ENCODE data around the gene TAF4B. TPM values are rescaled to one million over a fixed set of nuclear protein-coding genes. Genes with fewer than 3 reads are reported as not detected.
"Not testable (repeated sequence)": the region's sequence is repeated elsewhere in the genome, so short reads cannot be mapped to it uniquely, and the experiment has no call there.

Gene TAF4B
- total RNA-seq, 2 experiments from 2014 or later, result 50.1 to 52.3 TPM

DNA sequence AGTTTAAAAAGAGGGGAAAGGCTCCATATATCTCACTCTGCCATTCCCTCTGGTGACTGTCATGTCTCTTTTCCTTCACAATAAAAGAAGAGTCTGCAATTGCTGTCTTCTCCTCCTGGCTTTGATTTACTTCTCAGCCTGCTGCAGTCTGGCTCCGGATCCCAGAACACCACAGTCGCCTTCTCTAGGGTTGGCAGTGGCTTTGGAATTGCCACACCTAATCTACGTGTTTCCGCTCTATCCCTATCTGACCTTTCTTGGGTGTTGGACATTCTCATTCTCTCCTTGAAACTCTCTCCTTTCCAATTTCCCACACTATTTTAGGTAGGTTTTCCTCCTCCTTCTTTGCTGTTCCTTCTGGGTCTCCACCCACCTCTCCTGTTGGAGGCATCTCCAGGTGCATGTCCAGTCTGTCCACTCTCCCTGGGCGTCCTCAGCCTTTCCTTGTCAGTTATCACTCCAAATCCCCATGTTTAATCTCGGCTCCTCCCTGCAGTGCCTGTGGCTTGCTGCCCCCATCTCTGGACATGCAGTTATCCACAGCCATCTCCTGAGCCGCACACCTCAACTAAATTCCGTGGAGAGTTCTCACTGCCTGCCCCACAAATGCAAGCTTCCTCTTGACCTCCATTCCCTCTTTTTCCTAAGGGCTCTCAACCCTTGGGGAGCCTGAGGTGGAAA, 209.3 kb downstream of the TAF4B start:
- Histone ChIP-seq H3K79me2 (ENCODE audit: insufficient read depth, low read depth, low read length) (no peaks in the 10 kb centered on the region), H3K9me2 (ENCODE audit: insufficient read depth, low read length) (no peaks in the 10 kb centered on the region), H2AFZ (ENCODE audit: low read length) (no peak overlapping the region), H3K27ac (ENCODE audit: low read depth, low read length, poor library complexity, severe bottlenecking) (no peak overlapping the region), H3K36me3 (ENCODE audit: insufficient read depth, low read length) (no peaks in the 10 kb centered on the region), H3K4me3 (ENCODE audit: low read depth, low read length, poor library complexity, severe bottlenecking) (no peak overlapping the region), H3K4me2 (ENCODE audit: low read length) (no peak overlapping the region), H3K9me3 (ENCODE audit: low read length) (no peaks in the 10 kb centered on the region), H3K4me1 (ENCODE audit: insufficient read depth, low read length, poor library complexity, severe bottlenecking) (peaks cover 15% of the 10 kb centered on the region), H4K20me1 (ENCODE audit: insufficient read depth, low read length) (no peaks in the 10 kb centered on the region)
- POLR2A ChIA-PET, result interaction anchor here (3.3 kb wide), 1 partner anchor 12 kb away, joined by 12 read pairs; no protein-coding TSS in a partner anchor
- intact Hi-C loops (cut with micrococcal nuclease; ENCODE audit: unreplicated experiment), result no loop called here
- TF ChIP-seq, protein P1, sequence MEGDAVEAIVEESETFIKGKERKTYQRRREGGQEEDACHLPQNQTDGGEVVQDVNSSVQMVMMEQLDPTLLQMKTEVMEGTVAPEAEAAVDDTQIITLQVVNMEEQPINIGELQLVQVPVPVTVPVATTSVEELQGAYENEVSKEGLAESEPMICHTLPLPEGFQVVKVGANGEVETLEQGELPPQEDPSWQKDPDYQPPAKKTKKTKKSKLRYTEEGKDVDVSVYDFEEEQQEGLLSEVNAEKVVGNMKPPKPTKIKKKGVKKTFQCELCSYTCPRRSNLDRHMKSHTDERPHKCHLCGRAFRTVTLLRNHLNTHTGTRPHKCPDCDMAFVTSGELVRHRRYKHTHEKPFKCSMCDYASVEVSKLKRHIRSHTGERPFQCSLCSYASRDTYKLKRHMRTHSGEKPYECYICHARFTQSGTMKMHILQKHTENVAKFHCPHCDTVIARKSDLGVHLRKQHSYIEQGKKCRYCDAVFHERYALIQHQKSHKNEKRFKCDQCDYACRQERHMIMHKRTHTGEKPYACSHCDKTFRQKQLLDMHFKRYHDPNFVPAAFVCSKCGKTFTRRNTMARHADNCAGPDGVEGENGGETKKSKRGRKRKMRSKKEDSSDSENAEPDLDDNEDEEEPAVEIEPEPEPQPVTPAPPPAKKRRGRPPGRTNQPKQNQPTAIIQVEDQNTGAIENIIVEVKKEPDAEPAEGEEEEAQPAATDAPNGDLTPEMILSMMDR (conservative IDR thresholded peaks at IDR 0.05; ENCODE audit: low read length), result no peak
- no peak for TF ChIP-seq EZH2phosphoT487 (IDR thresholded peaks at IDR 0.05; ENCODE audit: borderline replicate concordance, low read depth, low read length)
- CTCF ChIA-PET (ENCODE audit: unreplicated experiment), result no interaction called here
- DNase-seq (ENCODE audit: low spot score), result no peak
- BruUV-seq (replicated peaks), result no TSS peak

DNA sequence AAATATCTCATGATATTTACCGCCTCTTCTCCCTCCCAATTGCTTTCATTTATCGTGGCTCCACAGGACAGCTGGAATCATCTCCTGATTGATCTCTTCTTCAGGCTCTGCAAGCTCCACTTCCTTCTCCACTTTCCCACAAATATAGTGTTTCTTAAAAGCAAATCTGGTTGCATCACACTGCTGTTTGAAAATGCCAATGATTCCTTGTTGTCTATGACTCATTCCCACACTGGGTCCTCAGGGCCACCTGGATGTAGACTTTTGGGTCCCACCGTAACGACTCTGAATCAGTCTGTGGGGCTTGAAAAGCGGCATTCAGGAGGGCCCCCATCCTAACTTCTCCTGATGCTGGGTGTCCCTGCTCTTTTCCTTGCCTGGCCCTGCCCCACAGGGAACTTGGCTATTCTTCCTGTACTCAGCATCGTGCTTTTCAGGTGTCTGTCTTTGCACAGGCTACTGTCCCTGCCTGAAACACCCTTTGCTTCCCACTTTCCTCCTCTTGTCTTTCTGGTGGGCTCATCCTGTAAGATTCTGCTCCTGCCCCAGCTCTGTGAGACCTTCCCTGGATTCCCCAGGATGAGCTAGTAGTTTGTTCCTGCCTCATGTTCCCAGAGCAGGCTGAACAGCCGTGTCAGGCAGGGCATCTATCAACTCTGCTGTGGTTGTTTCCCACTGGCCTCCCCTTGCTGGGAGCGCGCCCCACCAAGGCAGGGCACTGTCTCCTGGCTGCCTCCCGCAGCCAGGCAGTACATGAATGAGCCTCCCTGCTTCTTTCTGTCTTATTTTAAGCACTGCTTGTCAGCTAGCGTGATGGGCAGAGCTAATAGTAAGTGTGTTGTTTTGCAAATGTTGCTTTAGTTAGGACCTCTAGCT, 210.2 kb downstream of the TAF4B start:
- no TSS peak for BruUV-seq (replicated peaks)
- TF ChIP-seq EZH2phosphoT487 (IDR thresholded peaks at IDR 0.05; ENCODE audit: borderline replicate concordance, low read depth, low read length), result no peak
- TF ChIP-seq, protein P1 (conservative IDR thresholded peaks at IDR 0.05; ENCODE audit: low read length), result no peak
- H3K9me3 ChIP-seq (ENCODE audit: low read length), result no peaks in the 10 kb centered on the region
- intact Hi-C loops (cut with micrococcal nuclease; ENCODE audit: unreplicated experiment), result no loop called here
- H3K36me3 ChIP-seq (ENCODE audit: insufficient read depth, low read length), result no peaks in the 10 kb centered on the region
- ChIA-PET CTCF (ENCODE audit: unreplicated experiment) (no interaction called here), POLR2A (interaction anchor here (1.5 to 3.3 kb wide), 2 partner anchors 12 to 21 kb away, joined by 3 to 12 read pairs; no protein-coding TSS in a partner anchor)
- no peaks in the 10 kb centered on the region for H4K20me1 ChIP-seq (ENCODE audit: insufficient read depth, low read length)
- no peak overlapping the region for H3K27ac ChIP-seq (ENCODE audit: low read depth, low read length, poor library complexity, severe bottlenecking)
- no peak overlapping the region for H3K4me3 ChIP-seq (ENCODE audit: low read depth, low read length, poor library complexity, severe bottlenecking)
- DNase-seq (ENCODE audit: low spot score), result no peak
- H3K4me1 ChIP-seq (ENCODE audit: insufficient read depth, low read length, poor library complexity, severe bottlenecking), result peaks cover 15% of the 10 kb centered on the region
- no peak overlapping the region for H3K4me2 ChIP-seq (ENCODE audit: low read length)
- H3K79me2 ChIP-seq (ENCODE audit: insufficient read depth, low read depth, low read length), result no peaks in the 10 kb centered on the region
- H3K9me2 ChIP-seq (ENCODE audit: insufficient read depth, low read length), result no peaks in the 10 kb centered on the region
- no peak overlapping the region for H2AFZ ChIP-seq (ENCODE audit: low read length)

DNA sequence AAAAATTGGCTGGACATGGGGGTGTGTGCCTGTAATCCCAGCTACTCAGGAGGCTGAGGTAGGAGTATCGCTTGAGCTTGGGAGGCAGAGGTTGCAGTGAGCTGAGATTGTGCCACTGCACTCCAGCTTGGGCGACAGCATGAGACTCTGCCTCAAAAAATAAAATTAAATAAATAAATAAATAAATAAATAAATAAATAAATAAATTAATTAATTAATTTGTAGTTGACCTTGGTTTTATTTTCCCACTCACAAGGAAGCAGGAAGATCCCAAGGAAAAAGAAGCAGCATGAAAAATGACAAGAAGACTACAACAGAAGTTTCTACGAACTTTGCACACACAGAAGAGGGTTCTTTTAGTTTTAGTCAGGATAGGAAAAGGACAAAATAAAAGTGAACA, 211.4 kb downstream of the TAF4B start:
- H4K20me1 ChIP-seq (ENCODE audit: insufficient read depth, low read length); H3K36me3 ChIP-seq (ENCODE audit: insufficient read depth, low read length); H3K9me3 ChIP-seq (ENCODE audit: low read length); CTCF ChIA-PET (ENCODE audit: unreplicated experiment); H3K4me3 ChIP-seq (ENCODE audit: low read depth, low read length, poor library complexity, severe bottlenecking); H3K79me2 ChIP-seq (ENCODE audit: insufficient read depth, low read depth, low read length); H3K4me2 ChIP-seq (ENCODE audit: low read length); H3K27ac ChIP-seq (ENCODE audit: low read depth, low read length, poor library complexity, severe bottlenecking); H2AFZ ChIP-seq (ENCODE audit: low read length); DNase-seq (ENCODE audit: low spot score); BruUV-seq (replicated peaks); intact Hi-C loops (cut with micrococcal nuclease; ENCODE audit: unreplicated experiment); H3K9me2 ChIP-seq (ENCODE audit: insufficient read depth, low read length): not testable (repeated sequence)
- POLR2A ChIA-PET, result interaction anchor here (0.8 to 3.3 kb wide), 4 partner anchors 10 to 33 kb away, joined by 3 to 12 read pairs (median 4); no protein-coding TSS in a partner anchor
- peaks cover 15% of the 10 kb centered on the region for H3K4me1 ChIP-seq (ENCODE audit: insufficient read depth, low read length, poor library complexity, severe bottlenecking)

Data from OCI-LY7 (cell line).